ENCODE results near the gene KRTAP4-1.
"Not testable (repeated sequence)": the region's sequence is repeated elsewhere in the genome, so short reads cannot be mapped to it uniquely, and the experiment has no call there.

Gene KRTAP4-1

GRCh38 chr17:41184480-41184961 is at the start of gene KRTAP4-1:
TSS of gene KRTAP4-1 (minus strand) at chr17:41184911. CDS start at chr17:41184854, 57 bp downstream.
- no peak for DNase-seq

- DNase-seq: not testable (repeated sequence)
Measured at GRCh38 chr17:41232399-41233105, 47.8 kb upstream of the KRTAP4-1 start, which contains the start of gene KRTAP9-3. TSS of gene KRTAP9-3 (plus strand) at chr17:41232449. CDS start at chr17:41232502, 53 bp downstream.

- no peak for DNase-seq
Measured at GRCh38 chr17:41231731-41232130, 47.0 kb upstream of the KRTAP4-1 start.

GRCh38 chr17:41230094-41230493 is 45.4 kb upstream of the KRTAP4-1 start:
- no peak for DNase-seq

GRCh38 chr17:41226598-41227095 is 41.9 kb upstream of the KRTAP4-1 start, which contains the start of gene KRTAP9-2:
TSS of gene KRTAP9-2 (plus strand) at chr17:41226648. CDS start at chr17:41226655, 7 bp downstream.
- DNase-seq: not testable (repeated sequence)

- DNase-seq: no peak
Measured at GRCh38 chr17:41226051-41226450, 41.3 kb upstream of the KRTAP4-1 start.

- no peak for DNase-seq
Measured at GRCh38 chr17:41223821-41224220, 39.1 kb upstream of the KRTAP4-1 start.

- no peak for DNase-seq
Measured at GRCh38 chr17:41215681-41216080, 31.0 kb upstream of the KRTAP4-1 start.

GRCh38 chr17:41212524-41213169 is 27.9 kb upstream of the KRTAP4-1 start:
- DNase-seq: no peak

GRCh38 chr17:41211845-41212466 is 27.2 kb upstream of the KRTAP4-1 start:
- no peak for DNase-seq

- no peak for DNase-seq
Measured at GRCh38 chr17:41199421-41200078, 14.8 kb upstream of the KRTAP4-1 start.

- no peak for DNase-seq
Measured at GRCh38 chr17:41196068-41196467, 11.4 kb upstream of the KRTAP4-1 start.

- DNase-seq: no peak
Measured at GRCh38 chr17:41190328-41190727, 5.6 kb upstream of the KRTAP4-1 start.

GRCh38 chr17:41189837-41190318 is 5.2 kb upstream of the KRTAP4-1 start, which contains the start of gene KRTAP9-1:
TSS of gene KRTAP9-1 (plus strand) at chr17:41189887. CDS start at chr17:41189887, 0 bp downstream.
- DNase-seq: not testable (repeated sequence)

GRCh38 chr17:41186872-41187271 is 2.2 kb upstream of the KRTAP4-1 start:
- no peak for DNase-seq

- DNase-seq: no peak
Measured at GRCh38 chr17:41185001-41185400, 290 bp upstream of the KRTAP4-1 start.

GRCh38 chr17:41178843-41179616 is 5.7 kb downstream of the KRTAP4-1 start:
- DNase-seq: no peak

GRCh38 chr17:41178341-41178740 is 6.4 kb downstream of the KRTAP4-1 start:
- DNase-seq: no peak

GRCh38 chr17:41177727-41178271 is 6.9 kb downstream of the KRTAP4-1 start, which contains the start of gene KRTAP4-2:
TSS of gene KRTAP4-2 (minus strand) at chr17:41178221. CDS start at chr17:41178164, 57 bp downstream.
- DNase-seq: no peak

- no peak for DNase-seq
Measured at GRCh38 chr17:41176744-41177387, 7.8 kb downstream of the KRTAP4-1 start.

- DNase-seq: no peak
Measured at GRCh38 chr17:41171886-41172285, 12.8 kb downstream of the KRTAP4-1 start.
